Measurements from ENCODE around the gene P2RY6.

The P2RY6 gene

GRCh38 chr11:73262851-73263495, 9.2 kb upstream of the P2RY6 start:
- no peak overlapping the region for H3K9ac ChIP-seq (ENCODE audit: low read depth in 1 of 2, low read length in 2 of 2)
- H3K27me3 ChIP-seq (ENCODE audit: control insufficient read depth in 1 of 2, insufficient read depth in 2 of 2, low read length in 2 of 2), result peaks cover 10 to 15% of the 10 kb centered on the region in 2 donors

GRCh38 chr11:73263640-73264039, 8.5 kb upstream of the P2RY6 start:
- Histone ChIP-seq H3K9me3 (ENCODE audit: control insufficient read depth in 1 of 2, low read length in 2 of 2) (no peaks in the 10 kb centered on the region), H3K36me3 (ENCODE audit: control insufficient read depth in 1 of 2, insufficient read depth in 2 of 2, low read length in 2 of 2) (no peaks in the 10 kb centered on the region), H3K27me3 (ENCODE audit: control insufficient read depth in 1 of 2, insufficient read depth in 2 of 2, low read length in 2 of 2) (peaks cover 10 to 15% of the 10 kb centered on the region in 2 donors), H3K9ac (ENCODE audit: low read depth in 1 of 2, low read length in 2 of 2) (no peak overlapping the region), H3K4me3 (ENCODE audit: low read depth in 1 of 2, low read length in 2 of 2) (no peak overlapping the region), H3K27ac (ENCODE audit: low read depth, low read length) (no peak overlapping the region), H3K4me1 (ENCODE audit: control insufficient read depth in 1 of 2, insufficient read depth in 2 of 2, low read length in 2 of 2) (peaks cover 2 to 5% of the 10 kb centered on the region in 2 donors)

More at GRCh38 chr11:73262851-73263495, 9.2 kb upstream of the P2RY6 start:
- Histone ChIP-seq H3K27ac (ENCODE audit: low read depth, low read length) (no peak overlapping the region), H3K4me1 (ENCODE audit: control insufficient read depth in 1 of 2, insufficient read depth in 2 of 2, low read length in 2 of 2) (peaks cover 0 to 5% of the 10 kb centered on the region in 2 donors), H3K9me3 (ENCODE audit: control insufficient read depth in 1 of 2, low read length in 2 of 2) (no peaks in the 10 kb centered on the region), H3K36me3 (ENCODE audit: control insufficient read depth in 1 of 2, insufficient read depth in 2 of 2, low read length in 2 of 2) (no peaks in the 10 kb centered on the region), H3K4me3 (ENCODE audit: low read depth in 1 of 2, low read length in 2 of 2) (no peak overlapping the region)

GRCh38 chr11:73265278-73265810, 6.8 kb upstream of the P2RY6 start:
- H3K27ac ChIP-seq (ENCODE audit: low read depth, low read length), result no peak overlapping the region
- peaks cover 16 to 19% of the 10 kb centered on the region in 2 donors for H3K4me1 ChIP-seq (ENCODE audit: control insufficient read depth in 1 of 2, insufficient read depth in 2 of 2, low read length in 2 of 2)
- no peak overlapping the region for H3K9ac ChIP-seq (ENCODE audit: low read depth in 1 of 2, low read length in 2 of 2)
- no peaks in the 10 kb centered on the region for H3K9me3 ChIP-seq (ENCODE audit: control insufficient read depth in 1 of 2, low read length in 2 of 2)
- no peak overlapping the region for H3K4me3 ChIP-seq (ENCODE audit: low read depth in 1 of 2, low read length in 2 of 2)
- peaks cover 10 to 15% of the 10 kb centered on the region in 2 donors for H3K27me3 ChIP-seq (ENCODE audit: control insufficient read depth in 1 of 2, insufficient read depth in 2 of 2, low read length in 2 of 2)
- no peaks in the 10 kb centered on the region for H3K36me3 ChIP-seq (ENCODE audit: control insufficient read depth in 1 of 2, insufficient read depth in 2 of 2, low read length in 2 of 2)

- no peak overlapping the region for H3K4me3 ChIP-seq (ENCODE audit: low read depth in 1 of 2, low read length in 2 of 2)
- no peaks in the 10 kb centered on the region for H3K36me3 ChIP-seq (ENCODE audit: control insufficient read depth in 1 of 2, insufficient read depth in 2 of 2, low read length in 2 of 2)
- no peak overlapping the region for H3K9ac ChIP-seq (ENCODE audit: low read depth in 1 of 2, low read length in 2 of 2)
- no peak overlapping the region for H3K27ac ChIP-seq (ENCODE audit: low read depth, low read length)
- H3K4me1 ChIP-seq (ENCODE audit: control insufficient read depth in 1 of 2, insufficient read depth in 2 of 2, low read length in 2 of 2), result peaks cover 23 to 26% of the 10 kb centered on the region in 2 donors
- H3K27me3 ChIP-seq (ENCODE audit: control insufficient read depth in 1 of 2, insufficient read depth in 2 of 2, low read length in 2 of 2), result peaks cover 10 to 15% of the 10 kb centered on the region in 2 donors
- H3K9me3 ChIP-seq (ENCODE audit: control insufficient read depth in 1 of 2, low read length in 2 of 2), result no peaks in the 10 kb centered on the region
Observed at GRCh38 chr11:73265853-73266645, 6.1 kb upstream of the P2RY6 start.

- Histone ChIP-seq H3K27ac (ENCODE audit: low read depth, low read length) (no peak overlapping the region), H3K9ac (ENCODE audit: low read depth in 1 of 2, low read length in 2 of 2) (no peak overlapping the region), H3K9me3 (ENCODE audit: control insufficient read depth in 1 of 2, low read length in 2 of 2) (no peaks in the 10 kb centered on the region), H3K4me3 (ENCODE audit: low read depth in 1 of 2, low read length in 2 of 2) (no peak overlapping the region), H3K36me3 (ENCODE audit: control insufficient read depth in 1 of 2, insufficient read depth in 2 of 2, low read length in 2 of 2) (no peaks in the 10 kb centered on the region), H3K27me3 (ENCODE audit: control insufficient read depth in 1 of 2, insufficient read depth in 2 of 2, low read length in 2 of 2) (peaks cover 10 to 15% of the 10 kb centered on the region in 2 donors), H3K4me1 (ENCODE audit: control insufficient read depth in 1 of 2, insufficient read depth in 2 of 2, low read length in 2 of 2) (peaks cover 25 to 30% of the 10 kb centered on the region in 2 donors)
Observed at GRCh38 chr11:73266646-73267020, 5.5 kb upstream of the P2RY6 start.

- peaks cover 25 to 37% of the 10 kb centered on the region in 2 donors for H3K4me1 ChIP-seq (ENCODE audit: control insufficient read depth in 1 of 2, insufficient read depth in 2 of 2, low read length in 2 of 2)
Observed at GRCh38 chr11:73267122-73267846, 4.9 kb upstream of the P2RY6 start.

GRCh38 chr11:73267906-73268540, 4.1 kb upstream of the P2RY6 start:
- peaks cover 25 to 42% of the 10 kb centered on the region in 2 donors for H3K4me1 ChIP-seq (ENCODE audit: control insufficient read depth in 1 of 2, insufficient read depth in 2 of 2, low read length in 2 of 2)
- H3K4me3 ChIP-seq (ENCODE audit: low read depth in 1 of 2, low read length in 2 of 2), result no peak overlapping the region
- peaks cover 10 to 13% of the 10 kb centered on the region in 2 donors for H3K27me3 ChIP-seq (ENCODE audit: control insufficient read depth in 1 of 2, insufficient read depth in 2 of 2, low read length in 2 of 2)
- H3K27ac ChIP-seq (ENCODE audit: low read depth, low read length), result no peak overlapping the region
- H3K36me3 ChIP-seq (ENCODE audit: control insufficient read depth in 1 of 2, insufficient read depth in 2 of 2, low read length in 2 of 2), result no peaks in the 10 kb centered on the region
- H3K9ac ChIP-seq (ENCODE audit: low read depth in 1 of 2, low read length in 2 of 2), result no peak overlapping the region
- no peaks in the 10 kb centered on the region for H3K9me3 ChIP-seq (ENCODE audit: control insufficient read depth in 1 of 2, low read length in 2 of 2)

More at GRCh38 chr11:73267122-73267846, 4.9 kb upstream of the P2RY6 start:
- Histone ChIP-seq H3K36me3 (ENCODE audit: control insufficient read depth in 1 of 2, insufficient read depth in 2 of 2, low read length in 2 of 2) (no peaks in the 10 kb centered on the region), H3K9ac (ENCODE audit: low read depth in 1 of 2, low read length in 2 of 2) (no peak overlapping the region), H3K9me3 (ENCODE audit: control insufficient read depth in 1 of 2, low read length in 2 of 2) (no peaks in the 10 kb centered on the region), H3K27ac (ENCODE audit: low read depth, low read length) (no peak overlapping the region), H3K4me3 (ENCODE audit: low read depth in 1 of 2, low read length in 2 of 2) (no peak overlapping the region), H3K27me3 (ENCODE audit: control insufficient read depth in 1 of 2, insufficient read depth in 2 of 2, low read length in 2 of 2) (peaks cover 10 to 15% of the 10 kb centered on the region in 2 donors)

- H3K9ac ChIP-seq (ENCODE audit: low read depth in 1 of 2, low read length in 2 of 2), result no peak overlapping the region
- no peak overlapping the region for H3K4me3 ChIP-seq (ENCODE audit: low read depth in 1 of 2, low read length in 2 of 2)
- H3K4me1 ChIP-seq (ENCODE audit: control insufficient read depth in 1 of 2, insufficient read depth in 2 of 2, low read length in 2 of 2), result peaks cover 25 to 48% of the 10 kb centered on the region in 2 donors
- no peaks in the 10 kb centered on the region for H3K36me3 ChIP-seq (ENCODE audit: control insufficient read depth in 1 of 2, insufficient read depth in 2 of 2, low read length in 2 of 2)
- peaks cover 5 to 10% of the 10 kb centered on the region in 2 donors for H3K27me3 ChIP-seq (ENCODE audit: control insufficient read depth in 1 of 2, insufficient read depth in 2 of 2, low read length in 2 of 2)
- no peaks in the 10 kb centered on the region for H3K9me3 ChIP-seq (ENCODE audit: control insufficient read depth in 1 of 2, low read length in 2 of 2)
- no peak overlapping the region for H3K27ac ChIP-seq (ENCODE audit: low read depth, low read length)
Observed at GRCh38 chr11:73268671-73269271, 3.4 kb upstream of the P2RY6 start.

GRCh38 chr11:73269459-73270015, 2.6 kb upstream of the P2RY6 start:
- Histone ChIP-seq H3K4me3 (ENCODE audit: low read depth in 1 of 2, low read length in 2 of 2) (no peak overlapping the region), H3K9ac (ENCODE audit: low read depth in 1 of 2, low read length in 2 of 2) (no peak overlapping the region), H3K36me3 (ENCODE audit: control insufficient read depth in 1 of 2, insufficient read depth in 2 of 2, low read length in 2 of 2) (no peaks in the 10 kb centered on the region), H3K4me1 (ENCODE audit: control insufficient read depth in 1 of 2, insufficient read depth in 2 of 2, low read length in 2 of 2) (peaks cover 25 to 48% of the 10 kb centered on the region in 2 donors), H3K27me3 (ENCODE audit: control insufficient read depth in 1 of 2, insufficient read depth in 2 of 2, low read length in 2 of 2) (peaks cover 5 to 10% of the 10 kb centered on the region in 2 donors), H3K9me3 (ENCODE audit: control insufficient read depth in 1 of 2, low read length in 2 of 2) (no peaks in the 10 kb centered on the region), H3K27ac (ENCODE audit: low read depth, low read length) (no peak overlapping the region)
